ENCODE measurements around the gene CFAP68. TPM values are rescaled to one million over a fixed set of nuclear protein-coding genes. Genes with fewer than 3 reads are reported as not detected.

The CFAP68 gene, protein sequence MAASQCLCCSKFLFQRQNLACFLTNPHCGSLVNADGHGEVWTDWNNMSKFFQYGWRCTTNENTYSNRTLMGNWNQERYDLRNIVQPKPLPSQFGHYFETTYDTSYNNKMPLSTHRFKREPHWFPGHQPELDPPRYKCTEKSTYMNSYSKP
- total RNA-seq, result 11.5 and 12.0 TPM in 2 replicates

DNA sequence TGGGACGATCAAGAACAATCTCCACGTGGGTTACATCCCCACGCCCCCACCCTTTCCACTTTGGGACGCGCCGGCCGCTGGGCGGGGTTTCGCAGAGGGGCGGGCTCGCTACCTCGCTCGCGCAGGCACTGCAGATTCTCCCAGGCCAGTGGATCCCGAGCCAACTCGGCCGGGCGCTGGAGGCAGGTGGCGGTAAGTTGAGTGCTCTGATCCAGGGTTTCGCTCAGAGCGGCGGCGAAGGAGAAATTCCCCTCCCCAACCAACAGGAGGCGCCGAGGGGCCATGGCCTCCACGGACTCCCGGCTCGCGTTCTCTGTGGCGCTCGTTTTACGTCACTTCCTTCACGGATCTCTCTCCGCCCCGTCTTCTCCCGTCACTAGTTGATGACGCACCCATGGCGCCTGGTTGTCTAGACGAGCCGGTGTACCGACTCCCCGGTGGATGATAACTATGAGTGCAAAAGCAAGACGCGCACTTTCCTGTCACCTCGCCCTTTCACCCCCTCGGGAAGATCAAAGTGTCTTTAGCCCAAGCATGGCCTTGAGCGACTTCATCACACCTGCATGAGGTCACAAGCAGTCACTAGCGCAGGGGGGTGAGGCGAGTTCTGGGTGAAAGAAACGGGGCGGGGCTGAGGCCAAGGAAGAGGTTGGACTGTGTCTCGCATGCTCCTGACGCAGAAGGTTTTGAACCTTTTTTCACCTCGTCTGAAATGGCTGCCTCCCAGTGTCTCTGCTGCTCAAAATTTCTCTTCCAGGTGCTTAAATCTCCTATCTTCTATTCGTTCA is at the start of gene CFAP68, which contains the start of gene FDXACB1:
TSS of gene CFAP68 (plus strand) at position 693 of the 788 bp plus-strand sequence. CDS start at position 713, 20 bp downstream.
TSS of gene FDXACB1 (minus strand) at position 317 of the 788 bp plus-strand sequence. CDS start at position 284, 33 bp downstream.
- intact Hi-C loops (cut with micrococcal nuclease), result loop anchor here (1.0 to 10.0 kb wide), 14 partner anchors 9 to 1894 kb away; partner anchors contain the start of genes DLAT, NKAPD1, PIH1D2 and POU2AF1

DNA sequence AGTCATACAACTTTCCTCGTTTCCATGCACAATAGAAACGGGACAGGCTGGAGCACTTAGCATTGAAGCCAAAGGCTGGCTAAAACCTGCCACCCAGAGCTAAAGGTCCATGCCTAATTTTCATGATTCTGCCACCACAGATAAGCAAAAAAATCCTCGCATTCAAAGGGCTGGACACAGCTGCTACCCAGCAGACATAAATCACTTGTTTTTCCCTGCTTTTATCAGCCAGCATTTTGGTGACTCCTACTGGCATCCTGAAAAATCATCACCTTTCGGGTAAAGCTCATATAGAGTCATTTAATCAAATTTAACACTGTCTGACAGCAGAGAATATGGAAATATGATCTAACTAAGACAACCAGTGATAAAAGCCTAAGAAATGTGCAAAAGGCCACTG is 45.8 kb upstream of the CFAP68 start:
- intact Hi-C loops (cut with micrococcal nuclease), result no loop called here

DNA sequence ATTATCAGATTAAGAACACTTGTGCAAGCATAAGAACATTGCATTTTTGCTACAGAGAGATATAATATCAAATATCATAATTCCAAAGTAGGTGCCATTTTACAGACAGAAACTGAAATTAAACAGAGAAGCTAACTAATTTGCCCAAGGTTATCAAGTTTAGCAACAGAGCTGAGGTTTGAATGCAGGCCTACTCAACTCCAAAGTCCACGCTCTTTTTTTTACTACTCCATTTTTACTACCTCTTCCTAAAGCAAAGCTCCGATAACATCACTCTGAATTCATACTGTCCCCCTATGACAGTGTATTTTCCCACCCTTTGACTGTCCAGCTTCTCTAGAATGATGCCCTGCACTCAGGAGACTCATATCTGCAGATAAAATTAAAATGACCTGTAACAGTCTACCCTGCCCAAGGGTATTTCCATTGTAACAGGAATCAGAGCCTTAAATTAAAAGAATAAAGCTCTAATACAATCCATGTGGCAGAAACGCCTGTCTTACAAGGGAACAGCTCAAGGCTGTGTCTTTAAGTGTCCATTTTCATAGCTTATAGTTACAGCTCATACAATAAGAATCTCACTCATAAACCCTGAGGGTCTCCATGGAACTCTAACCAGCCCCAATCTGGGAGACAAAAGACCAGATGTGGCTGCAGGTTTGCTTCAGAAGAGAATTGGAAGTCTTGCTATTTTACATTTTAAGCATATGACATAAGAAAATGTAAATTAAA is 44.7 kb upstream of the CFAP68 start:
- intact Hi-C loops (cut with micrococcal nuclease), result no loop called here

DNA sequence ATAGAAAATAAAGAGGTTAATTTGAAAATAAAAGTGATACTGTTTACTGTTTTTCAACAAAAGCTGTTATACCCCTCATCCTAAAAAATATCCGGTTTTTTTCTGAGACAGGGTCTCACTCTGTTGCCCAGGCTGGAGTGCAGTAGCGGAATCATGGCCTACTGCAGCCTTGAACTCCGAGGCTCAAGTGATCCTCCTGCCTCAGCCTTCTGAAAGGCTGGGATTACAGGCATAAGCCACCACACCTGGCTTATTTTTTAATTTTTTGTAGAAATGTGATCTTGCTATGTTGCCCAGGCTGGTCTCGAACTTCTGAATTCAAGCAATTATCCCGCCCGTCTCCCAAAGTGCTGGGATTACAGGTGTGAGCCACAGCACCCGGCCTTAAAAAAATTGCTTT is 43.7 kb upstream of the CFAP68 start:
- intact Hi-C loops (cut with micrococcal nuclease), result no loop called here

DNA sequence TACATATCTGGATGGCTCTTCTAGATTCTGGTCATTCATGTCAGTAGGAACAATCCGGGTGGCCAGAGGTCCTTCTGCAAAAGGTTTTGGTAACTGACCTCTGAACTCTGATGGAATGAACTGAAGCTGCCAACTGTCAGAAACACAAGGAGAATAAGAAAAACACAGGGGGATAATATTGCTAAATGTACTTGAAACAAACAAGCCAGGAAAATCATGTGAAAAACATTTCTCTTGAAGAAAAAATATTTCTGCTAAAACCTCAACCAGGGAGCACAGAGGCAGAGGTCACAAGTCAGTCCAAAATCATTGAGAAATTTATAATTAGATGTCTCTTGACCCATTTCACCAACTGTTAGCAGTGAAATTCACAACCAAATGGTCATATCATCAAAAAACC is 43.2 kb upstream of the CFAP68 start:
- intact Hi-C loops (cut with micrococcal nuclease), result no loop called here

DNA sequence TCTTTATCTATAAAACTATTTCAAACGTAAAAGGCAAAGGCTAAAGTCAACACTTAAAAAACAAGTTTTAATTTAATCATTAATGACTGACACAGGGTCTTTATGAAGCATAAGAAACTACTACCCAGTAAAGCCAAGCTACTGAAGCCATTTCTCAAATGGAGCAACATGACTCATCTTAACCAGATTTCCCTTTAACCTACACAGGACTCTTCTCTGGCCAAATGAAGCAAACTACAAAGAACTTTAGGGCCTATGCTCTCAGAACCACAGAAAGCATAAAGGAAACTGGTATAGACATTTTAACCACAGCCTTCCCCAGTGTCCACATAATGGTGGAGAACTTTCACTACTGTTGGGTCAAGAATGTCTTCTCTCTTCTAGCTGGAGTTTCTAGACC is 42.6 kb upstream of the CFAP68 start:
- intact Hi-C loops (cut with micrococcal nuclease), result no loop called here

DNA sequence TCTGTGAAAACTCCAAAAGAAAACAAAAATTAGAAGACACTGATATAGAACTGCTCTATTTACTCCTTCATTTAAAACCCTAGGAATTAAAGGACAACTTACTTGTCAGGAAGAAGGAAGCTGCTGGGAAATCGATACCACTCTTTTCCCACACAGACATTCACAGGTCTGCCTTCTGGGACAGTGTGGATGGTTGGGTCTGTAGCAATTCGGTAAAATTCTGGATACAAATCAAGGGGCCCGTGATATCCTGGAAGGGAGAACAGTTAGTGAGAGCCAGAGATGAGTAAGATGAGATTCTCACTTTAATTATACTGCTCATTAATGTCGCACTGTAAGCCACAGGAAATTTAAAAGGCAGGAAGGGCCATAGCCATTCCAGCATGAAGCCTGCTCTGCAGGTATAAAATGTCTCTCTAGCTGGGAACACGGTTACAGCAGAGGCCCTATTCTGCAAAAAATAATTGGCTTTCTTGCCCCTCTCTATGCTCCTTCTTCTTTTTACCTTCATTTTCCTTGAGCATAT is 41.9 kb upstream of the CFAP68 start:
- intact Hi-C loops (cut with micrococcal nuclease), result no loop called here

DNA sequence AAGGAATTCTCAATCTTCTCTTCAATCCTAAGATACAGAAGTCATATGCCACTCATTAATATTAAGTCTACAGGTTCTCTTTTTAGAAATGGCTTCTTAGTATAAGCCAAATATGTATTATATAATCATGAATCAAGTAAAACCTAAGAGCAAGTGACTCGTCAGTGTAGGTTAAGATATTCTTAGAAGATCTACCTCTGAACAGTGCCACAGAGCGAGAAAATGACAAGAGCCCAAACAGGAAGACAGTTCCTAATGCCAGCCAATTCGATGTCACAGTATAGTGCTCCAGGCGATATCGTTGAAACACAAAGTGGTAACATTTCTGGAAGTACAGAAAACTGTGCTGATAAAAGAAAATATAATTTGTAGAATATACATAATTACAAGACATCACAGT is 41.3 kb upstream of the CFAP68 start:
- intact Hi-C loops (cut with micrococcal nuclease), result no loop called here

DNA sequence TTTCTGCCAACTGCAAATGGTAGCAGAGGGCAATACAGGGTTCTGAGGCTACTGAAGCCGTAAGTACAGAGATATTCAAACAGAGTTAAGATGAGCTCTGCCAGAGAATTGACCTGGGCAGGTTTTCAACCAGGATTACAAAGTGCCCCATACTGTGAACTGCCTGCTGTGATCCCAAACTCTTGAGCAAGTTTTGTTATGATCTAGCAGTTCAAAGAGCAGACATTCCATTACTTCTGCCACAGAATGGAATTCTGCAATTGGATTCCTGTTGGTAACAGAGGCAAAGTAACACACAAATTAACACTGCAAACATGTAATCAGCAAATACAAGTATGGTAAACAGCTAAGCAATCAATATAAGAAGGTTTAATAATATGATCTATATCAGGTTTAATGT is 39.2 kb upstream of the CFAP68 start:
- intact Hi-C loops (cut with micrococcal nuclease), result no loop called here

DNA sequence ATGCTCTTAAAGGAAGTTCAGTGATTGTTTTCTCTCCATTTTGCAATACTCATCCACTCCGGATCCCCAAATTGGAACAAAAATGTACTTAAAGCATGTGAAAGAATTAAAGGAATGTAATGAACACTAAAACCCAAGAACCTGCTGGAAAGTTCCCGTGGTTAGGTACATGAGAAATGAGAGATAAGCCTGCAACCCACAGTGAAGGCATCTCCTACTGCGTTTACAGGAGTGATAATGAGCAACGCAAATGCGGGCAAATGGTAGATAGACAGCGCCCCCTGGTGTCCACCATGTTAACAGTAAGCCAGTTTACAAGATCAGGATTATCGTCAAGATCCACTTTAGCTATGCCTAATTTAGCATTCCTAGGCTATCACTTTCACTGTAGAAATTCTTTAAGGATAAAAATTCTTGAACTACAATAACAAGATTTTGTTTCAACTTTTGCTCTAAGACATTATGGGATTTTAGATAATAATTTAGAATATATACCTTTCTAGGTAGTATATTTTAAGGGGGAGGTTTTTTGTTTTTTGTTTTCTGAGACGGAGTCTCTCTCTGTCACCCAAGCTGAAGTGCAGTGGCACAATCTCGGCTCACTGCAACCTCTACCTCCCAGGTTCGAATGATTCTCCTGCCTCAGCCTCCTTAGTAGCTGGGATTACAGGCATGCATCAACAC is 37.8 kb upstream of the CFAP68 start:
- intact Hi-C loops (cut with micrococcal nuclease), result loop anchor here (1.0 kb wide), 7 partner anchors 30 to 387 kb away; partner anchors contain the start of genes ALG9, PPP2R1B and SIK2

DNA sequence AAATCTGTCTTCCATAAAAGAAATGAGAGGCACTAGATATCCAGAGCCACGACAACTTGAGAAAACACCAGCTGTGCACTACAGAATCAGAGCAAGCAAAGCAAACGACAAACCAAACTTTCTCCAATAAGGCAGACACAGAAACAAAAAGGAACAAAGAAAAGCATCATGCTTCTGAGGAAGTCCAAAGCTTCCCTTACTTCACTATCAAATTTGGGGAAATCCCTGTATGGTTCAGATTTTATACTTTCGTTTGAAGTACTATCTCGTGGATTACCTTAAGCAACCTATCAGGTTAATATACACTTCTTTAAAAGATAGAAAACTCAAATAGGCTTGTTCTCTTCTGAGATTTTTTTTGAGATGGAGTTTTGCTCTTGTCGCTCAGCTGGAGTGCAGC is 35.7 kb upstream of the CFAP68 start:
- intact Hi-C loops (cut with micrococcal nuclease), result no loop called here

DNA sequence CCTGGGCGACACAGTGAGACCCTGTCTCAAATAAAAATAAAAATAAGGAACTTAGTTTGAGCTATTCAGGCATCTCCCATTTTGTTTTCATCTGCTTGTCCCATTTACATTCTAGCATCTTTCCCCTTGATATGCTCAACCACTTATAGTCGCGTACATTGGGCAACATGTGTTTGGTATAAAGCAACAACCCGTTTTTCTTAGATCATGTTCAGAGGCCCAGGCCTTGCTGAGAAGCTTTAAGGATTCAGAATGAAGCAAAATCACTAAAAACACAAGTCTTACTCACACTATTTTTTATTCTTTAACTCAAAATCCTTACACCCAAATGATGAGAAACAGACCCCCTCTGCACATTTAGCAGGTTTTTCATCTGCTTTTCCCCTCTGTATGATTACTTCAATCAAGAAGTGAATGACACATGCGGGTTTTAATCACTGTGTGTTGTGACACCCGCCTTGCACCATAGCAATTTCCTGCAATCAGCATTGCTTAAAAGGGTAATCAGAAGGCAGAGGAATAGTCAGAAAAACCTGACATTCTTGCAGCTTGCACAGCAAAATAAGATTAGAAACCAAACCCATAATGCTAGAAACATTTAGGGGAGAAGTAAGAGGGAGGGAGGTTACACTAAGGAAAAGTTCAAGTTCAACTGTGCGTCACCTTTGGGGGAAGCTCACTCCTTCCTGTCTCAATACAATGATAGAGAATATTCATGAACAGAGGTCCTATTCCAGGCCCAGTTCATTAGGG is 33.9 kb upstream of the CFAP68 start:
- intact Hi-C loops (cut with micrococcal nuclease), result no loop called here

DNA sequence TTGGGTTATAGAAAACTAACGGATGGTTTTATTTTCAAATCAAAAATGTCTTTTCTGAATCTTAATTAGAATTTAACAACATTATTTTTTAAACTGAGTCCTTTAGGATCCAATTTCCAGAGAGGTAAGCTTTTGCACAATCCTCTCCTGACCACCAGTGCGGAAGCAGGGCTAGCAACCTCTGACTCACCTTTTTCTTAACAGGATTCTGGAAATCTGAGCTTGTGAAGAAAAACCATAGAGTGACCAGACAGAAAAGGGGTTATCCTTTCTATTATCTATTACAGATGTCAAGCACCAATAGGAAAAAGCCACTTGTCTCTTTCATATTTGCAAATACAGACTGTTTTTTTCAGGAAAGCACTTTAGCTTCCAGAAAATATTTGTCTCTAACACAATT is 33.3 kb upstream of the CFAP68 start:
- intact Hi-C loops (cut with micrococcal nuclease), result no loop called here

DNA sequence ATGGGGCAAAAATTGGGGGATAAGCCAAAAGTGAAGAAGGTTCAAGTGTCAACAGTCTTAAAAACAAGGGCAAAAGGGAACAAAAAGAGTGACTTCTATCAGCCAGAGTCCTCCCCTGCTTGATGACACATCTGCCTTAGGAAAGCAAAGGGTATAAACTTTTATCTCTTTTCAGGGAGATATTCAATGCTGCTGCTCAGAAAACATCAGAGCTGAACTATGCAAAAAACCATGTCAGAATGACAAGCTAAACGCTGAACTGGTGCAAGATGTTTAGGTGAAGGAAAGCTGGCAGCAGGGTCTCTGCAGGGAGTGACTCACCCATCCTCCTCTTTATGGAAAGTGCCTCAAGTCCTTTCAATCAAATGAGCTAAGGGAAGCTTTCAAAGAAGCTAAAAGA is 32.7 kb upstream of the CFAP68 start:
- intact Hi-C loops (cut with micrococcal nuclease), result no loop called here

DNA sequence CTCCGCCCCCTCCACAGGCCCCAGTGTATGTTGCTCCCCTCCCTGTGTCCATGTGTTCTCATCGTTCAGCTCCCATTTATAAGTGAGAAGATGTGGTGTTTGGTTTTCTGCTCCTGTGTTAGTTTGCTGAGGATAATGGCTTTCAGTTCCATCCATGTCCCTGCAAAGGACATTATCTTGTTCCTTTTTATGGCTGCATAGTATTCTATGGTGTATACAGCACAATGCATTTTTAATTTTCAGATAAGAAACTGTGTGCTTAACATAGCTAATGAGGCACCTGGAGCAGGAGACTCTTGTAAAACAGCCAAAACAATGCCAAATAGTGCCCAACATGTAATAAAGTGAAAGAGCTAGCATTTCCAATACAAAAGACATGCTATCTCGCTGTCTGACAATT is 29.7 kb upstream of the CFAP68 start:
- intact Hi-C loops (cut with micrococcal nuclease), result no loop called here

DNA sequence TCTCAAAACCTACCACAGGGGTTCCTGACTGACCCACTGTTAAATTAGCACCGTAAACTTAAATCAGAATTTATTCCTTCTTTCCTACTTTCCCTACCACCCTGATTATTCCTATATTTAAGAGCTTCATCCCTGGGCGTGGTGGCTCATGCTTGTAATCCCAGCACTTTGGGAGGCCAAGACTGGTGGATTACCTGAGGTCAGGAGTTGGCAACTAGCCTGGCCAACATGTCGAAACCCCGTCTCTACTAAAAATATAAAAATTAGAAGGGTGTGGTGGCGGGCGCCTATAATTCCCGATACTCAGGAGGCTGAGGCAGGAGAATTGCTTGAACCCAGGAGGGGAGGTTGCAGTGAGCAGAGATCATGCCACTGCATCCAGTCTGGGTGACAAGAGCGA is 28.3 kb upstream of the CFAP68 start:
- intact Hi-C loops (cut with micrococcal nuclease), result no loop called here

DNA sequence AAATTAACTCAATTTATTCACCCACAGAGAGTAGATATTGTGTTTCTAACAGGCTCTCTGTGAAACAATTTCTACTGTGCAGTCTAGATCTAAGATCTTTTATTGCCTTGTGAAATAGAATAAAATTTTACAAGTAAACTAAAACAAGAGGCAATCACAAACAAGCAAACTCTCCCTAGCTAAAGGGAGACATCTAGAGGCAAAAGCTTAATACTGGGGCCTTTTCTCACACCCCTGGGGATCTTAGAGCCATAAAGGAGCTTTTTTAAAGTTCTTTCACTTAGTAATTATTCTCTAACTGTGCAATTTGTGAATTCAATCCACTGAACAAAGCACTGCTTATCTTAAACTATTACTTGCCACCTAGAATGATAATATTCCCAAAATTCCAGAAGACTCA is 27.7 kb upstream of the CFAP68 start:
- intact Hi-C loops (cut with micrococcal nuclease), result no loop called here

DNA sequence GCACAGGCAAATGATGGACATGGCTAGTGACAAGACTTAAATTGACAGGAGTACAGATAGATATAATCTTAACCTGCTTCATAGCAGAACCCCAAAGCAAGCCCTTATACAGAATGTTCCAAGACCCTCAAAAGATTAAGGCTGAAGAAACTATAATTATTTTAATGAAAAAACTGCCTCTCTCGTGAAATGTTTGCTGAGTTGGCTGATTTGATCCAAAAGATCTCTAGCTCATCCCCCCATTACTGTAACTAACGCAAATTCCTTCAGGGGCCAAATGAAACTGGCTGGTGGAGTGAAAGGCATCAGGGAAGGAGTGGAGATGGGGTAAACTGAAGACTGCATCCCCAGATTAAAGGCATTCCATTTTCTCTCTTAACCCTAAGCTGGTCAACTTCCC is 27.2 kb upstream of the CFAP68 start:
- intact Hi-C loops (cut with micrococcal nuclease), result no loop called here

DNA sequence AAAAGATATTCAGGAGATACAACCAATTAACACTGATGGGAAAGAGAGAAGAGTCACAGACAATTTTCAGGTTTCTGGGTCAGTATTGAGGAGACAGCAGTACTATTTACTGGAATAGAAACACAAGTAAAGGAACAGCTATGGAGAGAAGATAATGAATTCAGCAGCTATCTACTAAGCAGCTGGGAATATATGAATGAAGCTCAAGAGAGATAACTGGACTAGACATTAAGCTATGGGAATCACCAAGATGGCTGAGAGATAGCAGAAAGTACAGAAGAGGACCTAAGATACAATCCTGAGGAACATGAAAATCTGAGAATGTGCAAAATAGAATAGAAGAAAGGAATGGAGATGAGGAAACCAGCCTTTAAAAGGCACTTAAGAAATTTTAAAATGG is 23.8 kb upstream of the CFAP68 start:
- intact Hi-C loops (cut with micrococcal nuclease), result no loop called here

DNA sequence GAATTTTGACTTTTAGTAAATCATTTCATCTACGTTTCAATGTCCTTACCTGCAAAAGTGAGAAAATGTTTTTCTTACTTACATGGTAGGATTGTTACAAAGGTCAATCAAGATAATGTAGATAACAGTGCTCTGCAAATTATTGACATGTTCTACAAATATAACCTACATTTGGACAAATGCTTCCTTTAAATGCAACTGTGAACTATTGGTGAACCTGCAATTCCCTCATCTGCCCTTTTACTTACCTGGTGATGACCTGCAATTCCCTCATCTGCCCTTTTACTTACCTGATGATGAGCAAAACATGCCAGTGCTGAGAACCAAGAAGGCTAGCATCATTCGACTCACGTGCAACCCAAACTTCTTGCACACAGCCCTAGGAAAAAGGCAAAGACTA is 19.1 kb upstream of the CFAP68 start:
- intact Hi-C loops (cut with micrococcal nuclease), result no loop called here
